Measurements from ENCODE around the gene CUTC. TPM values are rescaled to one million over a fixed set of nuclear protein-coding genes. Genes with fewer than 3 reads are reported as not detected.
"Not testable (repeated sequence)": the region's sequence is repeated elsewhere in the genome, so short reads cannot be mapped to it uniquely, and the experiment has no call there.

The CUTC gene
- total RNA-seq, 1 donor, result 18.3 TPM

GRCh38 chr10:99720387-99720786 lies 11.6 kb upstream of the CUTC start:
- DNase-seq (ENCODE audit: low read depth), result no peak
- TF ChIP-seq CTCF (IDR thresholded peaks at IDR 0.05; ENCODE audit: insufficient read depth, low read length), result no peak
- no peak overlapping the region for H3K4me3 ChIP-seq (ENCODE audit: low read depth, low read length)

GRCh38 chr10:99730026-99730425 lies 2.0 kb upstream of the CUTC start:
- DNase-seq (ENCODE audit: low read depth), result no peak
- no peak overlapping the region for H3K4me3 ChIP-seq (ENCODE audit: low read depth, low read length)
- no peak for TF ChIP-seq CTCF (IDR thresholded peaks at IDR 0.05; ENCODE audit: insufficient read depth, low read length)

GRCh38 chr10:99731306-99732032 lies 565 bp upstream of the CUTC start:
- peak overlapping the region; percentile 100 for H3K4me3 ChIP-seq (ENCODE audit: low read depth, low read length)
- DNase-seq (ENCODE audit: low read depth), result no peak

GRCh38 chr10:99733366-99733765 lies 1.3 kb downstream of the CUTC start:
- TF ChIP-seq CTCF (IDR thresholded peaks at IDR 0.05; ENCODE audit: insufficient read depth, low read length), result no peak
- DNase-seq (ENCODE audit: low read depth), result peak; percentile 25

More at GRCh38 chr10:99731306-99732032, 565 bp upstream of the CUTC start:
- TF ChIP-seq CTCF (IDR thresholded peaks at IDR 0.05; ENCODE audit: insufficient read depth, low read length), result peak; percentile 30

GRCh38 chr10:99734111-99734510 lies 2.1 kb downstream of the CUTC start:
- not testable (repeated sequence) for DNase-seq (ENCODE audit: low read depth); H3K4me3 ChIP-seq (ENCODE audit: low read depth, low read length)

More at GRCh38 chr10:99733366-99733765, 1.3 kb downstream of the CUTC start:
- peak overlapping the region; percentile 47 for H3K4me3 ChIP-seq (ENCODE audit: low read depth, low read length)

GRCh38 chr10:99740260-99740659 lies 8.2 kb downstream of the CUTC start:
- TF ChIP-seq CTCF (IDR thresholded peaks at IDR 0.05; ENCODE audit: insufficient read depth, low read length), result no peak
- H3K4me3 ChIP-seq (ENCODE audit: low read depth, low read length), result no peak overlapping the region
- DNase-seq (ENCODE audit: low read depth), result no peak

- DNase-seq (ENCODE audit: low read depth), result no peak
Measured at GRCh38 chr10:99740933-99741559, 9.0 kb downstream of the CUTC start.

More at GRCh38 chr10:99740933-99741559, 9.0 kb downstream of the CUTC start:
- H3K4me3 ChIP-seq (ENCODE audit: low read depth, low read length), result no peak overlapping the region
- no peak for TF ChIP-seq CTCF (IDR thresholded peaks at IDR 0.05; ENCODE audit: insufficient read depth, low read length)
